ENCODE data around the gene RENBP. TPM values are rescaled to one million over a fixed set of nuclear protein-coding genes. Genes with fewer than 3 reads are reported as not detected.

Gene RENBP
- total RNA-seq, 2 experiments from 2014 or later: 2.8 to 6.2 TPM

DNA sequence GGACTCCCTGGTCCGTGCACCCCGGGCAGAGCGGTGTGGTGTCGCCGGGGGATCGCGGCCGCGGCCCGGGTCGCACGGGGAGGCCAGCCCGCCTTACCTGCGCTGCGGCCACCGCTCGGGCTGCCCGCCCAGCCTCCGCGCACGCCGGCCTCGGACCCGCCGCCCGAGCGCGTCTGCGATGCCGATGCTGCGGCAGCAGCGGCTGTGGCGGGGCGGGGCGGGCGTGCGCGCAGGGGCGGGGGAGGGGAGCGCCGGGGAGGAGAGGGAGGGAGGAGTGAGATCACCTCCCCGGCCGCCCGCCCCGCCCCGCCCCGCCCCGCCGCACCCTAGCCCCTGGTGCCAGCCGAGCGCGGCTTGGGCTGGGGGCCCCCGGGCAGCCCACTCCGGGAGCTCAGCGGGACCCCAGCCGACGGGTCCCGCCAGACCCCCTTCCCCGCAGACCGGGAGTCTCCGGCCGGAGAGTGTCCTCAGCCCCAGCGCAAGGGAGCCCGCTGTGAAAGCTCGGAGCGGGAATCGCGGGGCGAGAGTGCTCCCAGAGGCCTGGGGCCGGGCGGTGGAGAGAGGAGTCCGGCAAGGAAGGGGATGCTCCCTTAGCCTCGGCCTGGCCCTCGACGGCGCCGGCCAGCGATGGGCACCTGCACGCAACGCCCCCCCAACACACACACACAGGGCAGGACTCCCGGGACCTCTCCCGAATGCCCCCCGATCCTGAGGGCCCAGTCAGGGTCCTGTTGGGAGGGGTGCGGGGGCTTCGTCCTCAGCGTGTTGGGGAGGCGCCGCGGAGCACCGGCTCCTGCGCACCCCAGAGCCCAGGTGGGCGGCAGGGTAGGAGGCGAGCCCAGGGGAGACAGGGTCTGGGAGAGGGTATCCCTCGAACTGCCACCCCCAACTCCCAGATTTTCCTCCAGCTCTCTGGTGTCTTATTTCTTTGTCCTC, 58.2 kb downstream of the RENBP start, which contains the start of gene L1CAM:
TSS of gene L1CAM (minus strand) at position 206 of the 936 bp plus-strand sequence. CDS start 10,337 bp downstream, outside the sequence.
- ChIA-PET CTCF (ENCODE audit: unreplicated experiment) (no interaction called here), POLR2A (no interaction called here)
- intact Hi-C loops (cut with micrococcal nuclease; ENCODE audit: unreplicated experiment): loop anchor here (10.0 kb wide), 1 partner anchor 61 kb away; no protein-coding TSS in a partner anchor
- H2AFZ ChIP-seq (ENCODE audit: low read length): no peak within 1 kb of the TSS
- H3K79me2 ChIP-seq (ENCODE audit: insufficient read depth, low read depth, low read length): no peaks in the 10 kb centered on the region
- H3K36me3 ChIP-seq (ENCODE audit: insufficient read depth, low read length): no peaks in the 10 kb centered on the region
- TF ChIP-seq, protein P1, sequence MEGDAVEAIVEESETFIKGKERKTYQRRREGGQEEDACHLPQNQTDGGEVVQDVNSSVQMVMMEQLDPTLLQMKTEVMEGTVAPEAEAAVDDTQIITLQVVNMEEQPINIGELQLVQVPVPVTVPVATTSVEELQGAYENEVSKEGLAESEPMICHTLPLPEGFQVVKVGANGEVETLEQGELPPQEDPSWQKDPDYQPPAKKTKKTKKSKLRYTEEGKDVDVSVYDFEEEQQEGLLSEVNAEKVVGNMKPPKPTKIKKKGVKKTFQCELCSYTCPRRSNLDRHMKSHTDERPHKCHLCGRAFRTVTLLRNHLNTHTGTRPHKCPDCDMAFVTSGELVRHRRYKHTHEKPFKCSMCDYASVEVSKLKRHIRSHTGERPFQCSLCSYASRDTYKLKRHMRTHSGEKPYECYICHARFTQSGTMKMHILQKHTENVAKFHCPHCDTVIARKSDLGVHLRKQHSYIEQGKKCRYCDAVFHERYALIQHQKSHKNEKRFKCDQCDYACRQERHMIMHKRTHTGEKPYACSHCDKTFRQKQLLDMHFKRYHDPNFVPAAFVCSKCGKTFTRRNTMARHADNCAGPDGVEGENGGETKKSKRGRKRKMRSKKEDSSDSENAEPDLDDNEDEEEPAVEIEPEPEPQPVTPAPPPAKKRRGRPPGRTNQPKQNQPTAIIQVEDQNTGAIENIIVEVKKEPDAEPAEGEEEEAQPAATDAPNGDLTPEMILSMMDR (conservative IDR thresholded peaks at IDR 0.05; ENCODE audit: low read length): no peak
- no peak for TF ChIP-seq EZH2phosphoT487 (IDR thresholded peaks at IDR 0.05; ENCODE audit: borderline replicate concordance, low read depth, low read length)
- no peaks in the 10 kb centered on the region for H3K9me3 ChIP-seq (ENCODE audit: low read length)
- no peak for DNase-seq (ENCODE audit: low spot score)
- no peak within 1 kb of the TSS for H3K27ac ChIP-seq (ENCODE audit: low read depth, low read length, poor library complexity, severe bottlenecking)
- H4K20me1 ChIP-seq (ENCODE audit: insufficient read depth, low read length): no peaks in the 10 kb centered on the region
- no peaks in the 10 kb centered on the region for H3K9me2 ChIP-seq (ENCODE audit: insufficient read depth, low read length)
- no peak within 1 kb of the TSS for H3K4me2 ChIP-seq (ENCODE audit: low read length)
- H3K4me3 ChIP-seq (ENCODE audit: low read depth, low read length, poor library complexity, severe bottlenecking): no peak within 1 kb of the TSS
- BruUV-seq (replicated peaks): no TSS peak
- no peaks in the 10 kb centered on the region for H3K4me1 ChIP-seq (ENCODE audit: insufficient read depth, low read length, poor library complexity, severe bottlenecking)

Small RNAs within 50 kb of the gene (microRNA-seq; reads per million reads assigned to microRNA genes)
- gene MIR3202-1 (ENCODE audit: borderline replicate concordance) (not detected), gene MIR3202-2 (ENCODE audit: borderline replicate concordance) (not detected)

Small RNAs within 50 kb of the gene (small RNA-seq; reads per million reads assigned to genes)
- gene MIR3202-1: not detected

Other genes with a start within 250 kb of the RENBP start
- gene BCAP31, start 220.3 kb downstream of the RENBP start, total RNA-seq (2014; rRNA removed; shearing (Covaris generic)): 43.0 and 47.0 TPM in 2 replicates
- gene BCAP31, start 220.3 kb downstream of the RENBP start, total RNA-seq (2022): 69.3 and 72.0 TPM in 2 replicates
- 2.7 and 6.9 TPM in 2 replicates for gene ABCD1, start 219.8 kb downstream of the RENBP start, total RNA-seq (2014; rRNA removed; shearing (Covaris generic))
- gene ABCD1, start 219.8 kb downstream of the RENBP start, total RNA-seq (2022): 8.8 TPM in 2 replicates
- gene PLXNB3, start 180.4 kb downstream of the RENBP start, total RNA-seq (2014; rRNA removed; shearing (Covaris generic)): not detected in 2 replicates
- not detected in 2 replicates for gene PLXNB3, start 180.4 kb downstream of the RENBP start, total RNA-seq (2022)
- not detected in 2 replicates for gene SRPK3, start 163.6 kb downstream of the RENBP start, total RNA-seq (2014; rRNA removed; shearing (Covaris generic))
- not detected in 2 replicates for gene SRPK3, start 163.6 kb downstream of the RENBP start, total RNA-seq (2022)
- 52.5 and 53.2 TPM in 2 replicates for gene IDH3G, start 150.3 kb downstream of the RENBP start, total RNA-seq (2014; rRNA removed; shearing (Covaris generic))
- 47.5 and 51.8 TPM in 2 replicates for gene IDH3G, start 150.3 kb downstream of the RENBP start, total RNA-seq (2022)
- gene SSR4, start 150.0 kb downstream of the RENBP start, total RNA-seq (2014; rRNA removed; shearing (Covaris generic)): 121 and 165 TPM in 2 replicates
- 156 and 186 TPM in 2 replicates for gene SSR4, start 150.0 kb downstream of the RENBP start, total RNA-seq (2022)
- not detected in 2 replicates for gene PDZD4, start 114.1 kb downstream of the RENBP start, total RNA-seq (2014; rRNA removed; shearing (Covaris generic))
- not detected in 2 replicates for gene PDZD4, start 114.1 kb downstream of the RENBP start, total RNA-seq (2022)
- gene L1CAM, start 58.5 kb downstream of the RENBP start, total RNA-seq (2014; rRNA removed; shearing (Covaris generic)): not detected in 2 replicates
- not detected in 2 replicates for gene L1CAM, start 58.5 kb downstream of the RENBP start, total RNA-seq (2022)
- 0.09 TPM in 1 of 2 replicates, not detected in the other for gene AVPR2, start 40.0 kb downstream of the RENBP start, total RNA-seq (2014; rRNA removed; shearing (Covaris generic))
- gene AVPR2, start 40.0 kb downstream of the RENBP start, total RNA-seq (2022): 0.46 TPM in 1 of 2 replicates, not detected in the other
- 126 and 127 TPM in 2 replicates for gene ARHGAP4, start 18.4 kb downstream of the RENBP start, total RNA-seq (2014; rRNA removed; shearing (Covaris generic))
- 119 and 128 TPM in 2 replicates for gene ARHGAP4, start 18.4 kb downstream of the RENBP start, total RNA-seq (2022)
- gene NAA10, start 9.6 kb downstream of the RENBP start, total RNA-seq (2014; rRNA removed; shearing (Covaris generic)): 77.5 and 82.7 TPM in 2 replicates
- 90.5 and 105 TPM in 2 replicates for gene NAA10, start 9.6 kb downstream of the RENBP start, total RNA-seq (2022)
- gene HCFC1, start 27.2 kb upstream of the RENBP start, total RNA-seq (2014; rRNA removed; shearing (Covaris generic)): 51.9 and 64.2 TPM in 2 replicates
- gene HCFC1, start 27.2 kb upstream of the RENBP start, total RNA-seq (2022): 134 TPM in 2 replicates
- 0.85 and 1.4 TPM in 2 replicates for gene TMEM187, start 28.1 kb upstream of the RENBP start, total RNA-seq (2014; rRNA removed; shearing (Covaris generic))
- gene TMEM187, start 28.1 kb upstream of the RENBP start, total RNA-seq (2022): 3.2 and 4.5 TPM in 2 replicates
- gene IRAK1, start 75.3 kb upstream of the RENBP start, total RNA-seq (2014; rRNA removed; shearing (Covaris generic)): 56.8 and 75.5 TPM in 2 replicates
- gene IRAK1, start 75.3 kb upstream of the RENBP start, total RNA-seq (2022): 119 and 136 TPM in 2 replicates
- 31.2 and 45.8 TPM in 2 replicates for gene MECP2, start 153.1 kb upstream of the RENBP start, total RNA-seq (2014; rRNA removed; shearing (Covaris generic))
- gene MECP2, start 153.1 kb upstream of the RENBP start, total RNA-seq (2022): 48.6 and 50.2 TPM in 2 replicates
- gene OPN1LW, start 199.6 kb upstream of the RENBP start, total RNA-seq (2014; rRNA removed; shearing (Covaris generic)): not detected in 2 replicates
- not detected in 2 replicates for gene OPN1LW, start 199.6 kb upstream of the RENBP start, total RNA-seq (2022)
- not detected in 2 replicates for gene OPN1MW, start 238.0 kb upstream of the RENBP start, total RNA-seq (2014; rRNA removed; shearing (Covaris generic))
- gene OPN1MW, start 238.0 kb upstream of the RENBP start, total RNA-seq (2022): not detected in 2 replicates